Germinal center (tissue), 1 donor: Measurements from ENCODE around the gene NACA.

Experiments
- DNase-seq: peaks from one replicate; pipeline ENCODE4 v3.0.0; 2012; ENCODE audit warnings: mixed read lengths, low spot score

The NACA gene

DNA sequence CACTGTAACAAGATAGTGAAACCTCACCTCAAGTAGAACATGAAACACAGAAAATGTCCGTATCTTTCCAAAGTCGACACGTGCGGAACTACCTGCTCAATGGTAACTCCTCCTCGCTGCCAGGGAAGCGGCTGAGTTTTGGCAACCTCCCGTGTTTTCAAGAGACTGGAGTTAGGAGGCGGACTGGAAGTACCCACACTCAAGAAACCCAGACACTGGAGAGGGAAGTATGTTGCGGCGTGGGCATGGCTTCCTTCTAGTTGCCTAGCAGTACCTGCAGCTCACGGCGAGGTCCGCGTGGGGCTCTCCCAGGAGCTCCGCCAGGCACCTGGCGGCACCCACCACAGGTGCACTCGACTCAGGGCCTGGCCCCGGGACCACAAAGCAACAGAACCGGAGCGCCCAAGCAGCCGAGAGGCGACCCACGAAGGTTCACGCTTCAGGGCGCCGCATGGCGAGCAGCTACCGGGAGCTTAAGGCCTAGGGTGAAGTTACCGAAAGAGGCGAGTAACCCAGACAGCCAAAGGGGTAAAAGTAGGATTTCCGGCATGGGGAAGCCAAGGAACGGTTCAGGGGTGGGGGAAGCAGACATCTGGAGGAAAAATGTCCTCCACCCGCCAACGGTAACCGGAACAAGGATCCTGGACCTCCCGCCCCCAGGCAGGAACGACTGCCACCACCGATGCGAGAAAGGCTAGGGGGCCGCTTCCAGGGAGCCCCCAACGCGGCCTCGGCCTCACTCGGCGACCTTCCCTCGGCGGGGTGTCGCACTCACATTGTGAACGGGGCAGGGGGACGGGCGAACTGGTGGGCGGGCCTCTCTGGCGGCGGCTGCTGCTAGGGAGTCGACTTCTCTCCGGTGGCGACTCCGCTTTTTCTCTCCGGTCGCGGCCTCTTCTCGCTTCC lies 37.6 kb downstream of the NACA start:
- DNase-seq, result peak; percentile 51

GRCh38 chr12:56684745-56685359 lies 40.2 kb downstream of the NACA start:
- DNase-seq, result no peak

DNA sequence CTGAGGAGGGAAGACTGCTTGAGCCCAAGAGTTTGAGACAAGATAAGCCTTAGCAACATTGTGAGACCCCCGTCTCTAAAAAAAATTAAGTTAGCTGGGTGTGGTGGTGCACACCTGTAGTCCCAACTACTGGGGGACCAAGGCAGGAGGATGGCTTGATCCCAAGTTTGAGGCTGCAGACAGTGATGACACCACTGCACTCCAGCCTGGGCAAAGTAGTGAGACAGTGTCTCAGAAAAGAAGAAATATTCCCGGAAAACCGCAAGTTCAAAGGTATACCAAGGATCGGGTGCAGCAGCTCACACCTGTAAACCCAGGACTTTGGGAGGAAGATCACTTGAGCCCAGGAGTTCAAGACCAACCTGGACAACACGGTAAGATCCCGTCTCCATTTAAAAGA lies 42.8 kb downstream of the NACA start:
- no peak for DNase-seq

- no peak for DNase-seq
Measured at GRCh38 chr12:56679883-56680575, 45.1 kb downstream of the NACA start.

- no peak for DNase-seq
Measured at GRCh38 chr12:56678852-56679251, 46.2 kb downstream of the NACA start.

GRCh38 chr12:56677680-56678079 lies 47.4 kb downstream of the NACA start:
- no peak for DNase-seq

DNA sequence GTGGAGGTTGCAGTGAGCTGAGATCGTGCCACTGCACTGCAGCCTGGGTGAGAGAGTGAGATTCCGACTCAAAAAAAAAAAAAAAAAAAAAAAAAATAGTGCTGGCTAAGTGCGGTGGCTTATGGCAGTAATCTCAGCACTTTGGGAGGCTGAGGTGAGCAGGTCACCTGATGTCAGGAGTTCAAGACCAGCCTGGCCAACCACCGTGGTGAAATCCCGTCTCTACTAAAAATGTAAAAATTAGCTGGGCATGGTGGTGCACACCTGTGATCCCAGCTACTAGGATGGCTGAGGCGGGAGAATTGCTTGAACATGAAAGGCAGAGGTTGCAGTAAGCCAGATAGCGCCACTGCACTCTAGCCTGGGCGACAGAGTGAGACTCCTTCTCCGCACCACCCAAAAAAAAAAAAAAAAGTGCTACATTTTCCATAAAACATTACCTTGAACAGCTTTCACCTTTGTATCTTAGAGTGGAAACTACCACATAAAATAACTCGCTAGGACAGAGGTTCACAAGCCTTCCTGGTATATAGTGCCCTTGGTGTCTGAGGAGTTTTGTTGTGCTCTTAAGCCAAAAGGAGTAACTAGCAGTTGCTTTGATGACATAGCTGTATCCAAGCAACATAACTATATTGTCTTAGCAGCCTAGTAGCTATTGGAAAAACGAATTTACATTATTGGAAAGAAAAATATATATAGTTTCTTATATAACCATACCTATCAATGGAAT lies 48.1 kb downstream of the NACA start:
- no peak for DNase-seq

DNA sequence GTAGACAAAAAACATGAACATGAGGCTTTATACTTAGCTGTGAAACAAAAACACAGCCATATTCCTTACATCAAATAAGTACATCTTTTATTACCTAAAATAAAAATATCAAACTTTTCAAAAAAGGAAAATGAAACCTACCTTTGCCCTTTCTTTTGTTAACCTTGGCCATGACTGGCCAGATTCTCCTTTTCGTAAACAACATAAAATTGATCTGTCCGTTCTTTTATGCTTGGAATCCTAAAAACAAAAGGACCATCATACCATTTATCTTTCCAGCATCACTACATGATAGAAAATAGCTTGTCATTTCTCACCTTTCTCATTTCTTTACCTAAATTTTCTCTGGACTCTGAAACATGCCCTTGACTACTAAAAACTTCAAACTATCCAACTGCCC lies 53.5 kb downstream of the NACA start:
- DNase-seq, result no peak

DNA sequence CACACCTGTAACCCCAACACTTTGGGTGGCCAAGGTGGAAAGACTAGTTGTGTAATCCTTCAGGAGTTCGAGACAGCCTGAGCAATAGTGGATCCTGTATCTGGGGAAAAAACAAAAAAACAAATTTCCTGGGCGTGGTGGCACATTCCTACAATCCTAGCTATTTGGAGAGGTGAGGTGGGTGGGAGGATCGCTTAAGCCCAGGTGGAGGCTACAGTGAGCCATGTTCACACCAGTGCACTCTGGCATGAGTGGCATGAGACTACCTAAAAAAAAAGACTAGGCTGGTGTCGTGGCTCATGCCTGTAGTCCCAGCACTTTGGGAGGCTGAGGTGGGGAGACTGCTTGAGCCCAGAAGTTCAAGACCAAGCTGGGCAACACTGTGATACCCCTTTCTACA lies 54.3 kb downstream of the NACA start:
- DNase-seq, result no peak

- DNase-seq, result no peak
Measured at GRCh38 chr12:56668197-56668457, 57.0 kb downstream of the NACA start.
